Measurements from ENCODE around the gene DENND5A. TPM values are rescaled to one million over a fixed set of nuclear protein-coding genes. Genes with fewer than 3 reads are reported as not detected.

The DENND5A gene
- polyA plus RNA-seq, 1 experiment = 289 TPM

DNA sequence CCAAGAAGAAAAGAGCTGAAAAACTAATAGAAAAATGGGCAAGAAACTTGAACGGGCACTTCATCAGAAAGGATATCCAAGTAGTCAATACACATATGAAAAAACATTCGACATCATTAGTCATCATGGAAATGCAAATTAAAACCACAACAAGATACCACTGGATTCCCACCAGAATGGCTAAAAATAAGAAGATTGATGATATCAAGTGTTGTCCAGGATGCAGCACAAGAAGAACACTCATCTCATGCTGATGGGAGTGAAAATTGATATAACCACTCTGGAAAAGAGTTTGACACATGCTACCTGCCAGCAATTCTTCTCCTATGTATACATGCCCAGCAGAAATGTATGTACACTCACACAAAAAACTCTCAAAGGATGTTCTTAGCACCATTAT is 146.9 kb downstream of the DENND5A start:
- H3K27me3 ChIP-seq (ENCODE audit: control insufficient read depth, insufficient read depth, low read length) = no peaks in the 10 kb centered on the region
- TF ChIP-seq, protein P1, sequence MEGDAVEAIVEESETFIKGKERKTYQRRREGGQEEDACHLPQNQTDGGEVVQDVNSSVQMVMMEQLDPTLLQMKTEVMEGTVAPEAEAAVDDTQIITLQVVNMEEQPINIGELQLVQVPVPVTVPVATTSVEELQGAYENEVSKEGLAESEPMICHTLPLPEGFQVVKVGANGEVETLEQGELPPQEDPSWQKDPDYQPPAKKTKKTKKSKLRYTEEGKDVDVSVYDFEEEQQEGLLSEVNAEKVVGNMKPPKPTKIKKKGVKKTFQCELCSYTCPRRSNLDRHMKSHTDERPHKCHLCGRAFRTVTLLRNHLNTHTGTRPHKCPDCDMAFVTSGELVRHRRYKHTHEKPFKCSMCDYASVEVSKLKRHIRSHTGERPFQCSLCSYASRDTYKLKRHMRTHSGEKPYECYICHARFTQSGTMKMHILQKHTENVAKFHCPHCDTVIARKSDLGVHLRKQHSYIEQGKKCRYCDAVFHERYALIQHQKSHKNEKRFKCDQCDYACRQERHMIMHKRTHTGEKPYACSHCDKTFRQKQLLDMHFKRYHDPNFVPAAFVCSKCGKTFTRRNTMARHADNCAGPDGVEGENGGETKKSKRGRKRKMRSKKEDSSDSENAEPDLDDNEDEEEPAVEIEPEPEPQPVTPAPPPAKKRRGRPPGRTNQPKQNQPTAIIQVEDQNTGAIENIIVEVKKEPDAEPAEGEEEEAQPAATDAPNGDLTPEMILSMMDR (IDR thresholded peaks at IDR 0.05; ENCODE audit: insufficient read depth, low read depth, low read length) = no peak
- peaks cover 3% of the 10 kb centered on the region; the same call in 1 of the 2 replicates for H3K36me3 ChIP-seq (ENCODE audit: control insufficient read depth, insufficient read depth, low read length)
- POLR2A ChIA-PET = no interaction called here
- DNase-seq (ENCODE audit: low read depth) = no peak
- CTCF ChIA-PET = interaction anchor here (1.0 kb wide), 2 partner anchors 11 to 20 kb away, joined by 3 to 4 read pairs; no protein-coding TSS in a partner anchor
- no peak overlapping the region for H3K4me3 ChIP-seq (ENCODE audit: low read depth, low read length)

DNA sequence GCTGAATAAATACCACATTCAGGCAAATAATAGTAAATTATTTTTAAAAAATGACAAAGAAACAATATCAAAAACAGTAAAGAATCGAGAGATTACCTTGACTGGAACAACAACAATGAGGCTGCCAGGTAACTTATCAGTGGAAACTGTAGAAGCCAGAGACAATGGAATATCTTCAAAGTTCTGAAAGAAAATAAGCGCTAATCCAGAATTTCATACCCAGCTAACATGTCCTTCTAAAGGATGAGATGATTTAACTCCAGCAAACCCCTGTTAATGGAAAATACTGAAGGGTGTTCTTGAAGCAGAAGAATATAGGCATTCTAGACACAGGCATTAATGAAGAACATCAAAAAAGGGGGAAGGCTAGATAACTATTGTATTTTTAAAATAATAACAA is 153.1 kb downstream of the DENND5A start:
- TF ChIP-seq, protein P1 (IDR thresholded peaks at IDR 0.05; ENCODE audit: insufficient read depth, low read depth, low read length) = no peak
- POLR2A ChIA-PET = no interaction called here
- H3K27me3 ChIP-seq (ENCODE audit: control insufficient read depth, insufficient read depth, low read length) = no peaks in the 10 kb centered on the region
- CTCF ChIA-PET = interaction anchor here (0.7 kb wide), 1 partner anchor 82 kb away, joined by 3 read pairs; no protein-coding TSS in a partner anchor
- no peak for DNase-seq (ENCODE audit: low read depth)
- no peaks in the 10 kb centered on the region for H3K36me3 ChIP-seq (ENCODE audit: control insufficient read depth, insufficient read depth, low read length)
- no peak overlapping the region for H3K4me3 ChIP-seq (ENCODE audit: low read depth, low read length)

DNA sequence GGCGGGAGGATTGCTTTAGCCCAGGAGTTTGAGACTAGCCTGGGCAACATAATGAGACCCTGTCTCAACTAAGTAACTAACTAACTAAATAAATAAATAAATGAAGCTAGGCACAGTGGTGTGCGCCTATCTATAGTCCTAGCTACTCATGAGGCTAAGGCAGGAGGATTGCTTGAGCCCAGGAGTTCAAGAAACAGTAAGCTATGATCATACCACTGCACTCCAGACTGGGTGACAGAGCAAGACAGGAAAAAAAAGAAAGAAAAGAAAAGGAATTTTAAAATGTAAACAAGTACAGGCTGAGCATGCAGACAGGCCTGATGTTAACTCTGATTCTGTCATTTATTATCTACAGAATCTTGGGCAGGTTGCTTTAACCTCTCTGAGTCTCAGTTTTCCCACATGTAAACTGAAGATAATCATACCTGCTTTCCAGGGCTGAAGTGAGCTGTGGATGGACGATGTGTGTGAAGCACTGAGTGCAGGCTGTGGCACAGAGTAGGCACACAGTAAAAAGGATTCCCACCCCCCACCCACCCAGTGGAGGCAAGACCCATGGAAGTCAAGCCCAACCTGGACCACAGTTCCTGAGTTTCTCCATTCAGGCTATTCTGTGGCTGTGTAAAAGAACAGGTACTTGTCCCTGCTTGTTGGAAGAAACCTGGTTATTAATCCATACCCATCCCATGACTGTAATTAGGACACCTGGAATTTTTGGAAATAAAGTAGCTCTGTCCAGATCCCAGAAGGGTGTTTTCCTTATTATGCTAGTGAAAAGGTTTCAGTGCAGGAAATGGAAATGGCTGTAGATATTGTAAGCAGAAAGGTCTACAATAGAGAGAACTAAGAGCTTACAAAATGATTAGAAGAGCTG is 155.1 kb downstream of the DENND5A start:
- TF ChIP-seq, protein P1 (IDR thresholded peaks at IDR 0.05; ENCODE audit: insufficient read depth, low read depth, low read length) = no peak
- DNase-seq (ENCODE audit: low read depth) = no peak
- CTCF ChIA-PET = interaction anchor here (1.2 kb wide), 1 partner anchor 20 kb away, joined by 4 read pairs; no protein-coding TSS in a partner anchor

DNA sequence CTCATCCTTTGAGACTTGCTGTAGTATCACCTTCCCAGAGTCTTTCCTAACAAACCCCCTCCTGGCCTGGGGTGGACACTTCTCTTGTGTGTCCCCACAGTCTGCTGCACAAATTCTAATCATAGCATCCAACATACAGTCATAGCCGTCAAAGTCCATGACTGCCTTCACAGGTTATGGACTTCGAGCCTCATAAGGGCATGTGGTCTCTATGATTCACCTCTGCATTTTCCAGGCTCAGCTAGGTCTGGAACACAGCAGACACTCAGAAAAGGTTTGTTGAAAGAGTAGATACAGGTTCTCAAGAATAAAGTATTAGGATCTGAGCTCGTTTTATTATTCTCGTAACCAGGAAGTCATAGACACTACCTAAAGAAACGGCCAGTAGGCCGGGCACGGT is 160.6 kb downstream of the DENND5A start:
- TF ChIP-seq, protein P1 (IDR thresholded peaks at IDR 0.05; ENCODE audit: insufficient read depth, low read depth, low read length) = no peak
- no peaks in the 10 kb centered on the region for H3K27me3 ChIP-seq (ENCODE audit: control insufficient read depth, insufficient read depth, low read length)
- DNase-seq (ENCODE audit: low read depth) = no peak
- CTCF ChIA-PET = interaction anchor here (1.3 to 1.4 kb wide), 2 partner anchors 11 to 18 kb away, joined by 5 read pairs; no protein-coding TSS in a partner anchor
- POLR2A ChIA-PET = no interaction called here
- no peaks in the 10 kb centered on the region for H3K36me3 ChIP-seq (ENCODE audit: control insufficient read depth, insufficient read depth, low read length)
- H3K4me3 ChIP-seq (ENCODE audit: low read depth, low read length) = no peak overlapping the region

More for the DNA sequence above, 155.1 kb downstream of the DENND5A start:
- Histone ChIP-seq H3K4me3 (ENCODE audit: low read depth, low read length) (no peak overlapping the region), H3K36me3 (ENCODE audit: control insufficient read depth, insufficient read depth, low read length) (no peaks in the 10 kb centered on the region), H3K27me3 (ENCODE audit: control insufficient read depth, insufficient read depth, low read length) (no peaks in the 10 kb centered on the region)
- POLR2A ChIA-PET = no interaction called here

DNA sequence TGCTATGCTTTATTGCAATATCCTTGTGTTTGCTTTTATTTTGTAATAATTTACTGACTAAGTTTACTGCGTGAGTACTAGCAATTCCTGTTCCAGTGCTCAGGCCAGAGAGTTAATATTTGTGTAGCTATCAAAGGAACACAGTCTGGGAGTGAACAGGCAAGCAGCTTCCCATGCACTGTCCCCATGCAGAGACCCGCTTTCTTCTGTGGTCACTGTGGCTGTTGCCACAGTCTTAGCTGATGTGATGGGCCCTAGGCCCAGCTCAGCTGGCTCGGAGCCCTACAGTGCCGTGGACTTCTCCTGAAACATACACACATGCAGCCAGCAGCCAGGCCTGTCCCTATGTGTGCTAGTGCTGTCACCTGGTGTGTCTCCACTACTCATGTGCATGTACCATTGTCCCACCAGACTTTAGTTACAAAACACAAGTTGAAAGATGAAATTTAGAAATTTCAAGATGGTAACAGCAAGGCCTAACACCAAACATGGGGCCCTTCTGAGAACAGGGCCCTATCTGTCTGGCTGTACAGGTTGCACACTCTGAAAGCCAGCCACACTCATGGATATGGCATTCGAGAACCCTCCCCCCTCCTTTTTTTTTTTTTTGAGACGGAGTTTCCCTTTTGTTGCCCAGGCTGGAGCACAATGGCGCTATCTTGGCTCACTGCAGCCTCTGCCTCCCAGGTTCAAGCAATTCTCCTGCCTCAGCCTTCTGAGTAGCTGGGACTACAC is 161.4 kb downstream of the DENND5A start:
- Histone ChIP-seq H3K36me3 (ENCODE audit: control insufficient read depth, insufficient read depth, low read length) (no peaks in the 10 kb centered on the region), H3K27me3 (ENCODE audit: control insufficient read depth, insufficient read depth, low read length) (no peaks in the 10 kb centered on the region), H3K4me3 (ENCODE audit: low read depth, low read length) (no peak overlapping the region)
- POLR2A ChIA-PET = no interaction called here
- TF ChIP-seq, protein P1 (IDR thresholded peaks at IDR 0.05; ENCODE audit: insufficient read depth, low read depth, low read length) = no peak
- no peak for DNase-seq (ENCODE audit: low read depth)
- CTCF ChIA-PET = interaction anchor here (1.4 to 2.3 kb wide), 3 partner anchors 11 to 89 kb away, joined by 4 to 8 read pairs (median 5); no protein-coding TSS in a partner anchor

Measured in BJ (cell line).